ENCODE measurements around the gene CIC.
"Not testable (repeated sequence)": the region's sequence is repeated elsewhere in the genome, so short reads cannot be mapped to it uniquely, and the experiment has no call there.

CIC gene

GRCh38 chr19:42327381-42327780, 58.3 kb downstream of the CIC start:
- DNase-seq (ENCODE audit: extremely low read depth in 1 of 2, low read depth in 1 of 2): no peak

GRCh38 chr19:42328106-42328505, 59.1 kb downstream of the CIC start:
- no peak for DNase-seq (ENCODE audit: extremely low read depth in 1 of 2, low read depth in 1 of 2)

DNA sequence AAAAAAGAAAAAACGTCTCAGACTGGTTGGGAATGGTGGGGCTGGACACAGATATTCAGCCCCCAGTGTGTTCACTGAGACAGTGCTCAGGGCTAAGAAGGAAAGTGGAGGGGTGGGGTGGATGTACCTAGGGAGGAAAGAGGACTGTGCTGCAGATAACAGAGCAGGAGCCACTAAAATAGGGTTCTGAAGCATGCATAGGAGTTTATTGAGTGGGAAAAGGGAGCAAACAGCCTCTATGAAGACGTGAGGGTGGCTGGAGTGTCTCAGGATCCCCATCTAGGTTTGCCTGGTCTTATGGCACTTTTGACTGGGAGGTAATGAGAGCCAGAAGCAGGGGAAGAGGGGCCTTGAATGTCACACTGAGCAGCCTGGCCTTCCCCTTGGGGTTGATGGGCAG, 59.8 kb downstream of the CIC start:
- no peak for DNase-seq (ENCODE audit: extremely low read depth in 1 of 2, low read depth in 1 of 2)

DNA sequence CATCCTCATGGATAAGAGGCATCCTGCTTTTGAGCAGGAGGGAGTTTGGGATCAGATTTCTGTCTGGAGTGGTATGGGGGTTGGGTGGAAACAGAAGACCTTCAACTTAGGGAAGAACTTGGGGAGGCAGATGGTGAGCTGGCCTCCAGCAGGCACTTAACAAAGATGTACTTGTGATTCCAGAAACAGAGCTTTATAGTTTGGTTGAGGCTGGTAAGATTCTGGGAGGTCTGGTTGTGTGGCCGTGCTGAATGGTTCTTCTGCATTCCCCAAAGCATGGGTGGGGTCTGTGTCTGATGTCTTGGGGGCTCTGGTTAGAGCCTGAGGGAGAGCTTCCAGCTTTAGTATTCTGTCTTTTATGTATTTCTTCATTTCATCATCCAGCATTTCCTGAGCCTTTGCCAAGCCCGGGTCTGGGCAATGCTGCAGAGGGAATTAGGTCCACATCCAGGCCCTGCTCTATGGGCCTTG, 61.2 kb downstream of the CIC start:
- DNase-seq (ENCODE audit: extremely low read depth in 1 of 2, low read depth in 1 of 2): no peak

GRCh38 chr19:42331333-42331732, 62.3 kb downstream of the CIC start:
- DNase-seq (ENCODE audit: extremely low read depth in 1 of 2, low read depth in 1 of 2): not testable (repeated sequence)

DNA sequence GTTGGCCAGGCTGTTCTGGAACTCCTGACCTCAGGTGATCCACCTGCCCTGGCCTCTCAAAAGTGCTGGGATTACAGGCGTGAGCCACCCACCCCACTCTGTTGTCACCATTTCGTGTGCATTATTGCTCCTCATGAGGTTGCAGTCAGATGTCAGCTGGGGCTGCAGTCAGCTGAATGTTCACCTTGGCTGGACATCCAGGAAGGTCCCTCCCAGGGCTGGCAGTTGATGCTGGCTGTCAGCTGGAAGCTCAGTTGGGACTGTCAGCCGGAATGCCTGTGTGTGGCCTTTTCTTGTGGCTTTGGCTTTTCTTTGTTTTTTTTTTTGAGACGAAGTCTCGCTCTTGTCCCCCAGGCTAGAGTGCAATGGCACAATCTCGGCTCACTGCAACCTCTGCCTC, 63.0 kb downstream of the CIC start:
- no peak for DNase-seq (ENCODE audit: extremely low read depth in 1 of 2, low read depth in 1 of 2)

GRCh38 chr19:42333018-42333417, 64.0 kb downstream of the CIC start:
- no peak for DNase-seq (ENCODE audit: extremely low read depth in 1 of 2, low read depth in 1 of 2)

- DNase-seq (ENCODE audit: extremely low read depth in 1 of 2, low read depth in 1 of 2): no peak
These were observed 65.1 kb downstream of the CIC start for GRCh38 chr19:42333975-42334696.

GRCh38 chr19:42334697-42335373, 65.8 kb downstream of the CIC start:
- DNase-seq (ENCODE audit: extremely low read depth in 1 of 2, low read depth in 1 of 2): no peak

DNA sequence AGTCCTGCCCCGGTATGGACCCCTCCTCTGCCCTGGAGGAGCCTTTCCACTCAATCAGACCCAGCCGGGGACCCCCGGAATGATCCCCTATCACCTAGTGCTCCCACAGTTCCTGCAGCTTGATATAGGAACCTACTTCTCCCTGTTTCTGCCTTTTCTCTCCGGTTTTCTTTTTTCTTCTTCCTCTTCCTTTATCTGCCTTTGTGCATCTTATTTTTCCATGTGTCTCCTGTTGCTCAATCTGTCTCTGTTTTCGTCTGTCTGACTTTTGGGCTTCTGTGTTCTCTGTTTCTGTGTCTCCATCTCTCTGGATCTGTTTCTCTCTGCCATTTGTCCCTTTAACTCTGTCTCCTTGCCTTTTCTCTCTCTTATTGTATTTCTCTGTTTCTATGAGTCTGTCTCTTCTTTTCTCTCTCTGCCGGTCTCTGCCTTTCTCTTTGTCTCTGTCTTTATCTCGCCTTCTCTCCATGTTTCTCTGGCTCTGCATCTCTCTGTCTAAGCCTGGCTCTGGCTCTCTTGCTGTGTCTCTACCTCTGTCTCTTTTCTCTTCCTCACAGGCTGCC, 66.4 kb downstream of the CIC start:
- no peak for DNase-seq (ENCODE audit: extremely low read depth in 1 of 2, low read depth in 1 of 2)

DNA sequence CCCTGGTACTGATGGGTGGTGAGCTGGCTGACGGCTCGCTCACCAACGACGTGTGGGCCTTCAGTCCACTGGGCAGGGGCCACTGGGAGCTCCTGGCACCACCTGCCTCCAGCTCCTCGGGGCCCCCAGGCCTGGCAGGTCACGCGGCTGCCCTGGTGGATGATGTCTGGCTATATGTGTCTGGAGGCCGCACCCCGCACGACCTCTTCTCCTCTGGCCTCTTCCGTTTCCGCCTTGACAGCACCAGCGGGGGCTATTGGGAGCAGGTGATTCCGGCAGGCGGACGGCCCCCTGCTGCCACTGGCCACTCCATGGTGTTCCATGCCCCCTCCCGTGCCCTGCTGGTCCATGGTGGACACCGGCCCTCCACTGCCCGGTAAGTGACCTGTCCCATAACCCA, 66.9 kb downstream of the CIC start:
- DNase-seq (ENCODE audit: extremely low read depth in 1 of 2, low read depth in 1 of 2): no peak

DNA sequence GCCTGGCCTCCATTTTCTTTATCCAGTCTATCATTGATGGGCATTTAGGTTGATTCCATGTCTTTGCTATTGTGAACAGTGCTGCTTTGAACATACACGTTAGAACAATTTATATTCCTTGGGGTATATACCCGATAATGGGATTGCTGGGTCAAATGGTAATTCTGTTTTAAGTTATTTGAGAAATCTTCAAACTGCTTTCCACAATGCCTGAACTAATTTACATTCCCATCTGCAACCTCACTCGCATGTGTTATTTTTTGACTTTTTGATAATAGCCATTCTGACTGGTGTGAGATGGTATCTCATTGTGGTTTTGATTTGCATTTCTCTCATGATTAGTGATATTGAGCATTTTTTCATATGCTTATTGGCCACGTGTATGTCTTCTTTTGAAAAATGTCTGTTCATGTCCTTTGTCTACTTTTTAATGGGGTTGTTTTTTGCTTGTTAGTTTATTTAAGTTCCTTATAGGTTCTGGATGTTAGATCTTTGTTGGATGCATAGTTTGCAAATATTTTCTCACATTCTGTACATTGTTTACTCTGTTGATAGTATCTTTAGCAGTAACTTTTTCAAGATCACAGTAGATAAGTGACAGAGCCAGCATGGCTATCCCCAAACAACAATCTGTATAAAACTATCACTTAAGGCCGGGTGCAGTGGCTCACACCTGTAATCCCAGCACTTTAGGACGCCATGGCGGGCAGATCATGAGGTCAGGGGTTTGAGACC, 70.2 kb downstream of the CIC start:
- not testable (repeated sequence) for DNase-seq (ENCODE audit: extremely low read depth in 1 of 2, low read depth in 1 of 2)

GRCh38 chr19:42339922-42340321, 70.9 kb downstream of the CIC start:
- DNase-seq (ENCODE audit: extremely low read depth in 1 of 2, low read depth in 1 of 2): not testable (repeated sequence)

GRCh38 chr19:42343344-42344110, 74.5 kb downstream of the CIC start:
- no peak for DNase-seq (ENCODE audit: extremely low read depth in 1 of 2, low read depth in 1 of 2)

DNA sequence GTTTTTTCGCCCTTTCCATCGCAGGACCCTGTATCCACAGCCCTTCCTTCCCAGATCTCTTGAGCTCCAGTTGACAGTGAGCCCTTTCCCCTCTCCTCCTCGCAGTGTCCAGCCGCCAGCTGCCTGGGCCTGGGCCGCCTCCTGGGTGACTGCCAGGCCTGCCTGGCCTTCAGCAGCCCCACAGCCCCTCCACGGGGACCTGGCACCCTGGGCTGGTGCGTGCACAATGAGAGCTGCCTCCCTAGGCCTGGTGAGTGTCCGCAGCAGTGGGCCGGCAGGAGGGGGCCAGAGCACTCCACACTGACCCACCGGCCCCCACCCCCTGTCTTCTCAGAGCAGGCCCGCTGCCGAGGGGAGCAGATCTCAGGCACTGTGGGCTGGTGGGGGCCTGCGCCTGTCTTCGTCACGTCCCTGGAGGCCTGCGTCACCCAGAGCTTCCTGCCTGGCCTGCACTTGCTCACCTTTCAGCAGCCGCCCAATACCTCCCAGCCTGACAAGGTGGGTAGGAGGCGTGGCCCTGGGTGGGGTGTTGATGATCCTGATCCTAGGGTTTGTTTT, 75.4 kb downstream of the CIC start:
- no peak for DNase-seq (ENCODE audit: extremely low read depth in 1 of 2, low read depth in 1 of 2)
